GM18907 (cell line): ENCODE results near the gene PKDREJ.

Experiments
- ATAC-seq: cut with Tn5 transposase; IDR thresholded peaks from one replicate; pipeline ENCODE4 v1.9.1; 2021; ENCODE audit warnings: mild to moderate bottlenecking, moderate library complexity; ENCODE audit not compliant: unreplicated experiment

Gene PKDREJ

DNA sequence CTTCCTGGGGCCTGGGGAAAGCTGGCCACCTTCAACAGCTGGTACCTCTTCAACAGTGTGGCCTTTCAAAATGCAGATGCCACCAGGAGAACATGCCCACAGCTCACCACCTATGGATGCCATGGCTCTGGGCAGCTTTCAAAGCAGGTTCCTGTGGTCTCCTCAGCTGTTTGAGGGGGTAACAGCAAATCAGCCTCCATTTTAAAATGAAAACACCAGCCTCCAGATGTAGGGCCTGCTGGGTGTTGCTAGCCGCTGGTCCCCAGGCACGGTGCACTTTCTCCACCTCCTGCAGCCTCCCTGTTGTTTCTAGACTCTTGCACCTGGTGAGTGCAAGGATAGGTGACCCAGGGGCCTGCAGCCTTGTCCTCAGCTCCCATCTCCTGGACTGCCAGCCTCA is 23.1 kb downstream of the PKDREJ start:
- ATAC-seq = no peak

GRCh38 chr22:46239261-46240048 is 23.7 kb downstream of the PKDREJ start:
- ATAC-seq = no peak

GRCh38 chr22:46238541-46238940 is 24.6 kb downstream of the PKDREJ start:
- ATAC-seq = no peak

- ATAC-seq = no peak
These were observed 25.6 kb downstream of the PKDREJ start for GRCh38 chr22:46237453-46238124.

DNA sequence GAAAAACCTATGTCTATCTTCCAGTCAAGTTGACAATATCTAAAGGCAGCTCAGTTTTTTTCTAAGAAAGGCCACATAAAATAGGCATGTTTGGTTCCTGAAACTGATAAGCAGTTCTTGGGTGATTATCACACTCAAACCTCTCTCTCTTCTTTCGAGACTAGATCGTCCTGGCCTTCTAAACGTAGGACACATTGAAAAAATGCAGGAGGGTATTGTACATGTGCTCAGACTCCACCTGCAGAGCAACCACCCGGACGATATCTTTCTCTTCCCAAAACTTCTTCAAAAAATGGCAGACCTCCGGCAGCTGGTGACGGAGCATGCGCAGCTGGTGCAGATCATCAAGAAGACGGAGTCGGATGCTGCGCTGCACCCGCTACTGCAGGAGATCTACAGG is 28.2 kb downstream of the PKDREJ start:
- no peak for ATAC-seq

- ATAC-seq = no peak
These were observed 29.9 kb downstream of the PKDREJ start for GRCh38 chr22:46233231-46233630.

DNA sequence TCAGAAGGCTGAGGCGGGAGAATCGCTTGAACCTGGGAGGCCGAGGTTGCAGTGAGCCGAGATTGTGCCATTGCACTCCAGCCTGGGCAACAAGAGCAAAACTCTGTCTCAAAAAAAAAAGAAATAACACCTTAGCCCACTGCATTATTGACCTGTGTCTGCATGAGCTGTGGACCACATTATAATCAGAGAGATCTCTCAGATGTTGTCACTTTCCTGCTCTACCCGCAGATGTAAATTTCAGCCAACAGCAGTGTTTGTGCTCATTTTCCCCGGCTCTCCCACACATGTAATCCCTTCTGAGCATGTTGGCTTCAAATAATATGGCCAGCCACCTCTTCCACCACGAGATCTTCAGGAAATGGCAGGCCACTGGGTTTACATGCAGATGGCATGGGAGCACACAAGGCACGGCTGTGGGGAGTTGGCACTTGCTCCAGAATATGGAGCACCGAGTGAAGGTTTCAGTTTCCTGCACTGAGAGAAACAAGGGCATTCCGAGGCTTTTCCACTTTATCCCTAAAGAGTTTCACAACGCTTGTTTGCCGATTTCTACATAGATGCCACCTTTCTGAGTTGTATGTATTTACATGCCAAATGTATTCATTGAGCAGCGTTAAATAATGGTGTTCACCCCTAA is 32.8 kb downstream of the PKDREJ start:
- ATAC-seq = no peak

DNA sequence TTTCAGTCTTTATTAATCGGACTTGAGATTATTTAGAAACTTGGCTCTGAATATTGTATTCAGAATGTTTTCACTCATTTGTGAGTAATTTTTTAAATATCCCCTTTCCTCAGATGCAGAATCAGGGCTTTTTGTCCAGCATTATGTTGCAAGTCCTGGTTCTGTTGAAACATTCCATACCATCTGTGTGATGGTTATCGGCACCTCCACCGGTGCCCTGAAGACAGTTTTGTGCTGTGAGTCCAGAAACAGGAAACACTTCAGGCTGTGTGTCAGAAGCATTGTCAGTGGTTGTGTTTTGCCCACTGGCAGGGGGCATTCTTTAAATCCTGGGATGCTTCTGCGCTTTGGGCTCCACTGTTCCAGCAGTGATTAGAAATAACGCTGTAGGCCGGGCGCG is 33.4 kb downstream of the PKDREJ start:
- ATAC-seq = no peak

- no peak for ATAC-seq
These were observed 36.6 kb downstream of the PKDREJ start for GRCh38 chr22:46226577-46226976.

DNA sequence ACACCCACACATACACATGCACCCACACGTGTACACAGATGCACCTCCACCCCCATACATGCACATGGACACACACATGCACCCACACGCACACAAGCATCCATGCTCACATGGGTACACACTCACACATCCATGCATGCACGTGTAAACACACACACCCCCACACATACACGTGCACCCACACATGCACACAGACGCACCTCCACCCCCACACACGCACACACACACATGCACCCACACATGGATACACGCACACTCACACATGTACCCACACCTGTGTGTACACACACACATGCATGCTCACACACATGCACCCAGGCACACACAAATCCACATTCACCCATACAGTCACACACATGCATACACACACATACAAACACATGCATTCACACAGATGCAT is 37.5 kb downstream of the PKDREJ start:
- no peak for ATAC-seq

GRCh38 chr22:46224898-46225290 is 38.2 kb downstream of the PKDREJ start:
- no peak for ATAC-seq

- ATAC-seq = no peak
These were observed 38.9 kb downstream of the PKDREJ start for GRCh38 chr22:46224044-46224897.

GRCh38 chr22:46220921-46221320 is 42.2 kb downstream of the PKDREJ start:
- no peak for ATAC-seq

GRCh38 chr22:46219636-46220035 is 43.5 kb downstream of the PKDREJ start:
- no peak for ATAC-seq

DNA sequence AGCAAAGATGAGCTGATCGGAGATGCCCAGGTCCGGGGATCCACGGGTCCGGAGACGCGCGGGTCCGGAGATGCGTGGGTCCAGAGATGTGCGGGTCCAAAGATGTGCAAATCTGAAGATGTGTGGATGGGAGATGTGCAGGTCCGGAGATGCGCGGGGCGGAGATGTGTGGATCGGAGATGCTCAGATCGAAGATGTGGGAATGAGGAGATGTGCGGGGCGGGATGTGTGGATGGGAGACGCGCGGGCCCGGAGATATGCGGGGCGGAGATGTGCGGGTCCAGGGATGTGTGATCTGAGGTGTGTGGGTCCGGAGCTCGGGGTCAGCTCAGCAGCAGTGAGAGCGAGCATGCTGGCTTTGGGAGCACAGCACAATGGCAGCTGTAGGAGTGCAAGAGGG is 48.5 kb downstream of the PKDREJ start:
- no peak for ATAC-seq

GRCh38 chr22:46214149-46214548 is 49.0 kb downstream of the PKDREJ start:
- no peak for ATAC-seq

DNA sequence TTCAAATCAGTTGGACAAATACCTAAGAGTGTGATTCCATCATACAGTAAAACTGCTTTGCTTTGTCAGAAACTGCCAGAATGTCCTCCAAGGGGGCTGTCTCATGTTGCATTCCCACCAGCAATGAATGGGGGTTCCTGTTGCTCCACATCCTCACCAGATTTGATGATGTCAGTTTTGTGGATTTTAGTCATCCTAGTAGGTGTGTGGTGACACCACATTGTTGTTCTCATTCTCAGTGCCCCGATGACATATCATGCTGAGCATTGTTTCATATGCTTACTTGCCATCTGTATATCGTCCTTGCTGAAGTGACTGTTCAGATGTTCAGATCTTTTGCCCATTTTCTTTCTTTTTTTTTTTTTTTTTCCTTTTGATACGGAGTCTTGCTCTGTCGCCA is 50.1 kb downstream of the PKDREJ start:
- ATAC-seq = no peak

DNA sequence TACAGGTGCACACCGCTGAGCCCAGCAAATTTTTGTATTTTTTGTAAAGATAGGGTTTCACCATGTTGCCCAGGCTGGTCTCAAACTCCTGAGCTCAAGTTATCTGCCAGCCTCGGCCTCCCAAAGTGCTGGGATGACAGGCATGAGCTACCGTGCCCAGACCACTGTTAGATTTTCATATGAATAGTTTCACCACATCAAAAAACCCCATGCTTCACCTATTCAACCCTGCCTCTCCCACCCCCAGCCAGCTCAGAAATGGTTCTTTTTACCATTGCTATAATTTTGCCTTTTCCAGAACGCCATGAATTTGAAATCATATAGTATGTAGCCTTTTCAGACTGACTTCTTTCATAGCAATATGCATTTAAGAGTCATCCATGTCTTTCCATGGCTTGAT is 50.9 kb downstream of the PKDREJ start:
- no peak for ATAC-seq

GRCh38 chr22:46209262-46209661 is 53.9 kb downstream of the PKDREJ start:
- no peak for ATAC-seq
